B cell (primary cell): ENCODE results near the gene MR1.

Experiments used
- EZH2 ChIP-seq: IDR thresholded peaks from 2 replicates; pipeline ENCODE4 v1.6.1; 2012; ENCODE audit warnings: borderline replicate concordance, low read depth, mild to moderate bottlenecking, moderate library complexity, low read length; ENCODE audit not compliant: insufficient read depth, poor library complexity, severe bottlenecking
- TF ChIP-seq, protein P1 (sequence below): fragments of 200-600 bp; IDR thresholded peaks from one replicate; pipeline ENCODE4 v1.8.0; 2022; ENCODE audit warnings: antibody characterized with exemption, mild to moderate bottlenecking

DNA sequence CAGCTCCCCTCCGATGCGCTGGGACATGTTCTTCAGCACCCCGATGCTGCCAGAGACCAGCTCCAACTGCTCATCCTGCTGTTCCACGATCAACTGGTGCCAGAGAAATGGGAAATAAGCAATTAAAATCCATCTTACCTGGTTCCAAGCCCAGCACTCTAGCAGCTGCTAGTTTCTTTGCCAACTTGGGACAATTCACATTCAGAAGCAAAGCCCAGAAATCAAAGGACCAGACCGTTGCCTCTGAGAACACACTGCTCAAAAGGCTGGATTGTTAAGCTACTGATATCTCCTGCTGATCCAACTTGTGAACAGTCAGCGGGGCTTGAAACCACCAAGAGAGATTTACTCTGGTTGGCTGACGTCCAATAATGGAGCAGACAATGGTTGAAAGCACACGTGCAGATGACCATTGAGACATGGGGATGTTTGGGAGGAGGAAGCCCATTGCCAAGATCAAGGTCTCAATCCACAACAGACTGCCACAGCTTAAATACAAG, 45.5 kb upstream of the MR1 start:
- TF ChIP-seq, protein P1, sequence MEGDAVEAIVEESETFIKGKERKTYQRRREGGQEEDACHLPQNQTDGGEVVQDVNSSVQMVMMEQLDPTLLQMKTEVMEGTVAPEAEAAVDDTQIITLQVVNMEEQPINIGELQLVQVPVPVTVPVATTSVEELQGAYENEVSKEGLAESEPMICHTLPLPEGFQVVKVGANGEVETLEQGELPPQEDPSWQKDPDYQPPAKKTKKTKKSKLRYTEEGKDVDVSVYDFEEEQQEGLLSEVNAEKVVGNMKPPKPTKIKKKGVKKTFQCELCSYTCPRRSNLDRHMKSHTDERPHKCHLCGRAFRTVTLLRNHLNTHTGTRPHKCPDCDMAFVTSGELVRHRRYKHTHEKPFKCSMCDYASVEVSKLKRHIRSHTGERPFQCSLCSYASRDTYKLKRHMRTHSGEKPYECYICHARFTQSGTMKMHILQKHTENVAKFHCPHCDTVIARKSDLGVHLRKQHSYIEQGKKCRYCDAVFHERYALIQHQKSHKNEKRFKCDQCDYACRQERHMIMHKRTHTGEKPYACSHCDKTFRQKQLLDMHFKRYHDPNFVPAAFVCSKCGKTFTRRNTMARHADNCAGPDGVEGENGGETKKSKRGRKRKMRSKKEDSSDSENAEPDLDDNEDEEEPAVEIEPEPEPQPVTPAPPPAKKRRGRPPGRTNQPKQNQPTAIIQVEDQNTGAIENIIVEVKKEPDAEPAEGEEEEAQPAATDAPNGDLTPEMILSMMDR = no peak
- TF ChIP-seq EZH2 = no peak
